Endothelial cell of umbilical vein (primary cell): ENCODE results near the gene CYP4F22. TPM values are rescaled to one million over a fixed set of nuclear protein-coding genes. Genes with fewer than 3 reads are reported as not detected.

Source experiments
- BruUV-seq: library from RNA; stranded (reverse); fragments of 400-500 nt; replicated peaks from 2 replicates; lab custom pipeline; 2021; lab: Mats Ljungman, UMichigan
- CTCF ChIA-PET: fragments of 300-600, 350-600 bp; sonication (Branson Sonifier 250); formaldehyde crosslinking; loops from one replicate; lab custom pipeline; 2021; ENCODE audit warnings: antibody characterized with exemption, inconsistent platforms; lab: Charles Lee
- POLR2A ChIA-PET: fragments of 300-600, 350-600 bp; sonication (Branson Sonifier 250); formaldehyde crosslinking; loops from one replicate; lab custom pipeline; 2021; ENCODE audit warnings: antibody characterized with exemption, inconsistent platforms; lab: Charles Lee
- DNase-seq: peaks from one replicate; pipeline ENCODE4 v3.0.0-alpha.2; 2011; ENCODE audit warnings: low read depth, low spot score
- FAIRE-seq: peaks from 2 replicates; lab custom pipeline; 2011; peaks lifted over from hg19 to GRCh38; lab: Jason Lieb, UNC
- H2AFZ ChIP-seq: 2 replicates; pipeline ENCODE4 v1.6.0; 2012; ENCODE audit warnings: low read depth, low read length, control low read depth, inconsistent platforms
- H3K27ac ChIP-seq: 2 replicates; pipeline ENCODE4 v1.5.1; 2011; ENCODE audit warnings: low read depth, mild to moderate bottlenecking, control low read depth, low read length, moderate library complexity; ENCODE audit not compliant: insufficient read depth
- H3K27me3 ChIP-seq, 2 experiments: 2 replicates each; pipeline versions ENCODE4 v1.6.0 to v1.6.1; 2011; ENCODE audit warnings: low read length in 2 of 2, mixed read lengths in 1 of 2; ENCODE audit not compliant: control insufficient read depth in 2 of 2, insufficient read depth in 2 of 2
- H3K36me3 ChIP-seq, 2 experiments: 2 replicates in 1 of 2; 3 replicates in 1 of 2; pipeline ENCODE4 v1.5.1; 2011; ENCODE audit warnings: low read length in 2 of 2, mild to moderate bottlenecking in 1 of 2, moderate library complexity in 1 of 2; ENCODE audit not compliant: control insufficient read depth in 2 of 2, insufficient read depth in 2 of 2; ENCODE audit errors: extremely low read depth in 1 of 2
- H3K4me1 ChIP-seq: 3 replicates; pipeline ENCODE4 v1.5.1; 2011; ENCODE audit warnings: mild to moderate bottlenecking, low read length; ENCODE audit not compliant: control insufficient read depth, insufficient read depth; ENCODE audit errors: extremely low read depth
- H3K4me2 ChIP-seq: 2 replicates; pipeline ENCODE4 v1.6.1; 2011; ENCODE audit warnings: low read length, control low read depth, mixed read lengths; ENCODE audit not compliant: insufficient read depth
- H3K4me3 ChIP-seq, 3 experiments: fragments of 200-600 bp in 1 of 3; sonication (generic), shearing (Covaris generic) in 1 of 3; replicated peaks in 1 of 3; 2 replicates each; pipeline ENCODE4 v1.5.1; 2011 to 2016; ENCODE audit warnings: control low read depth in 3 of 3, low read length in 3 of 3, mild to moderate bottlenecking in 2 of 3, inconsistent platforms in 1 of 3, low read depth in 1 of 3, moderate library complexity in 1 of 3; ENCODE audit not compliant: insufficient read depth in 1 of 3
- H3K79me2 ChIP-seq: 2 replicates; pipeline ENCODE4 v1.6.0; 2012; ENCODE audit warnings: low read length, inconsistent platforms; ENCODE audit not compliant: control insufficient read depth, insufficient read depth
- H3K9ac ChIP-seq: replicated peaks from 2 replicates; pipeline ENCODE3; 2011; ENCODE audit warnings: low read length, control low read depth; ENCODE audit not compliant: insufficient read depth; ENCODE audit errors: extremely low read depth
- H3K9me1 ChIP-seq: replicated peaks from 3 replicates; pipeline ENCODE4 v1.6.0; 2011; ENCODE audit warnings: mild to moderate bottlenecking, low read length; ENCODE audit not compliant: control insufficient read depth, insufficient read depth; ENCODE audit errors: extremely low read depth
- H3K9me3 ChIP-seq: replicated peaks from 2 replicates; pipeline ENCODE4 v1.5.1; 2012; ENCODE audit warnings: low read length, inconsistent platforms; ENCODE audit not compliant: control insufficient read depth, insufficient read depth
- H4K20me1 ChIP-seq: replicated peaks from 2 replicates; pipeline ENCODE3; 2011; ENCODE audit warnings: mild to moderate bottlenecking, low read length; ENCODE audit not compliant: control insufficient read depth, insufficient read depth; ENCODE audit errors: extremely low read depth
- CTCF ChIP-seq, 2 donors: IDR thresholded peaks; 1 replicate in 1 of 2; 2 replicates in 1 of 2; pipeline ENCODE4 v1.5.1; 2011; ENCODE audit warnings: low read length in 2 of 2, mild to moderate bottlenecking in 2 of 2, moderate library complexity in 2 of 2, control low read depth in 1 of 2, inconsistent platforms in 1 of 2, low read depth in 1 of 2; ENCODE audit not compliant: insufficient read depth in 1 of 2; ENCODE audit errors: extremely low read depth in 1 of 2
- EZH2 ChIP-seq: IDR thresholded peaks from 2 replicates; pipeline ENCODE4 v1.6.1; 2012; ENCODE audit warnings: borderline replicate concordance, low read depth, mild to moderate bottlenecking, moderate library complexity, low read length, inconsistent platforms; ENCODE audit not compliant: severe bottlenecking
- FOS ChIP-seq: IDR thresholded peaks from 2 replicates; pipeline ENCODE4 v1.6.1; 2011; ENCODE audit warnings: mild to moderate bottlenecking, low read length, moderate library complexity, borderline replicate concordance; ENCODE audit not compliant: insufficient read depth
- GATA2 ChIP-seq: IDR thresholded peaks from 2 replicates; pipeline ENCODE4 v1.7.0; 2011; ENCODE audit warnings: low read depth, mild to moderate bottlenecking, moderate library complexity, mixed read lengths, low read length; ENCODE audit not compliant: insufficient read length, insufficient read depth
- JUN ChIP-seq: IDR thresholded peaks from 2 replicates; pipeline ENCODE4 v1.6.1; 2011; ENCODE audit warnings: borderline replicate concordance, low read depth; ENCODE audit not compliant: insufficient read length, insufficient read depth
- MAX ChIP-seq: IDR thresholded peaks from 2 replicates; pipeline ENCODE4 v1.6.1; 2011; ENCODE audit not compliant: insufficient read depth, insufficient read length
- MYC ChIP-seq: IDR thresholded peaks from one replicate; pipeline ENCODE4 v1.6.1; 2011; ENCODE audit warnings: mild to moderate bottlenecking, low read depth, low read length
- POLR2A ChIP-seq: IDR thresholded peaks from 2 replicates; pipeline ENCODE4 v1.6.1; 2012; ENCODE audit warnings: low read depth, mild to moderate bottlenecking, control low read depth, low read length
- POLR2AphosphoS5 ChIP-seq: IDR thresholded peaks from 2 replicates; pipeline ENCODE4 v1.6.1; 2012; ENCODE audit warnings: low read depth, mild to moderate bottlenecking, control low read depth, low read length, moderate library complexity; ENCODE audit not compliant: insufficient read depth
- dilution Hi-C: fragments of 300-500 bp; cut with MboI; formaldehyde crosslinking; loops from one replicate; pipeline ENCODE4 v1.15.0; 2019; ENCODE audit warnings: low sequenced_read_pairs; ENCODE audit not compliant: extremely low pct_ligation_motif_present
- intact Hi-C: fragments of 100-400 bp; cut with micrococcal nuclease; formaldehyde crosslinking; loops from one replicate; pipeline ENCODE4 v1.10.0; 2022
- polyA plus RNA-seq, 4 experiments: library from polyadenylated mRNA; depleted of rRNA in 3 of 4; stranded (reverse) in 3 of 4; unstranded in 1 of 4; fragments of >200 nt; gene quantifications; 2 replicates each; pipeline versions ENCODE4 v1.2.1 to v1.2.3, GENCODE V29; 2011 to 2012; ENCODE audit warnings: missing spikeins in 1 of 4
- total RNA-seq: library from RNA; stranded (reverse); gene quantifications from 2 replicates; pipeline ENCODE4 v1.2.3, GENCODE V29; 2021

Gene CYP4F22
- total and polyA plus RNA-seq, 2 donors (not counting 3 experiments of a cell fraction or from before 2014, with no cell fraction given) = not detected

- no peaks in the 10 kb centered on the region for H3K9me1 ChIP-seq
- no peaks in the 10 kb centered on the region for H3K4me1 ChIP-seq
- POLR2A ChIA-PET = no interaction called here
- no peaks in the 10 kb centered on the region for H3K27me3 ChIP-seq
- CTCF ChIA-PET = no interaction called here
- H3K79me2 ChIP-seq = no peaks in the 10 kb centered on the region
- no peak overlapping the region for H2AFZ ChIP-seq
- dilution Hi-C loops = no loop called here
- intact Hi-C loops = no loop called here
- no peak overlapping the region for H3K27ac ChIP-seq
- H3K4me3 ChIP-seq = no peak overlapping the region
- no peaks in the 10 kb centered on the region for H3K36me3 ChIP-seq
- TF ChIP-seq MYC (no peak), FOS (no peak), JUN (no peak), EZH2 (no peak), GATA2 (no peak), CTCF (IDR thresholded peaks at IDR 0.05; ENCODE audit: extremely low read depth in 1 of 2, insufficient read depth in 1 of 2, low read depth in 1 of 2, low read length in 2 of 2) (no peak), POLR2AphosphoS5 (no peak), POLR2A (no peak), MAX (no peak)
- DNase-seq = no peak
- BruUV-seq = no TSS peak
- H3K9me3 ChIP-seq = no peaks in the 10 kb centered on the region
- no peaks in the 10 kb centered on the region for H4K20me1 ChIP-seq
- H3K4me2 ChIP-seq = no peak overlapping the region
- no peak for FAIRE-seq
- no peak overlapping the region for H3K9ac ChIP-seq
Observed at GRCh38 chr19:15519433-15519976, 11.2 kb downstream of the CYP4F22 start.
